CD4-positive, alpha-beta T cell treated with Interleukin-4 for 4 hours (primary cell): ENCODE results near the gene CLMP.

ENCODE experiments used
- DNase-seq: peaks from one replicate; pipeline ENCODE4 v3.0.0-alpha.2; 2020

Gene CLMP

DNA sequence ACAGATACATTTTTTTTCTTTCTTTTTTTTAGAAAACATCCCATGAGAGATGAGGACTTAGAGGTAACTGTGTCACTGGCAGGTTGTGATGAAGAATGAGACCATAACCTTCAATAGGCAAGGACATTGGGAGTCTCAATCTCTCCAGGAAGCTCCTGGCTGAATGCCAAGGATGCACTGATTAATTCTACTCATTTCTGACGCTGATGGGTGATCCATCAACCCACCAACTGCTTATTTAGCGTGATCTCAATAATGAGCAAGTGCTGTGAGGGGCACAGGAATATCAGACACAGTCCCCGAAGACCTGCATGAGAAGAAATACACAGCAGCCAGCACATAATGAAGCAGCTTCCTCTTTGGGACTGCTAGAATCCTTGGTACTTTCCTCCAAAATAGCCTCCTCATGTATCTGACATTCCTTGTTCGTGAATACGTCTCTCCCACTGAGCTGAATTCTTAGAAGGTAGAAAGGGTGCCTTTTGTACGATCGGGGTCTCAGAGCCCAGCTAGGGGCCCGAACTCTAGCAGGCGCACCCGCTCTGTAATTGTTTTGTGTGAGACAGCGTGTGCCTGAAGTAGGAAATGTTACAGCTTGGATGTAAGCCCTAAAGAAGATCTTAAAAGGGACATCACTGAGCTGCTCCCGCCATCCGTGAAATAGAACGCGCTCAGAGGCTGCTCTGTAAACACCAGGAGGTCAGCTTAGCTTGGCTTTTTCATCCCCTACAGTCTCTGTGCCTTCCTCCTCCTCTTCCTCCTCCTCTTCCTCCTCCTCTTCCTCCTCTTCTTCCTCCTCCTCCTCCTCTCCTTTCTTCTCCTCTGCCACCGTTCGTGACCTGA, 7.2 kb downstream of the CLMP start:
- no peak for DNase-seq

GRCh38 chr11:123187248-123187647, 7.8 kb downstream of the CLMP start:
- DNase-seq, result no peak

DNA sequence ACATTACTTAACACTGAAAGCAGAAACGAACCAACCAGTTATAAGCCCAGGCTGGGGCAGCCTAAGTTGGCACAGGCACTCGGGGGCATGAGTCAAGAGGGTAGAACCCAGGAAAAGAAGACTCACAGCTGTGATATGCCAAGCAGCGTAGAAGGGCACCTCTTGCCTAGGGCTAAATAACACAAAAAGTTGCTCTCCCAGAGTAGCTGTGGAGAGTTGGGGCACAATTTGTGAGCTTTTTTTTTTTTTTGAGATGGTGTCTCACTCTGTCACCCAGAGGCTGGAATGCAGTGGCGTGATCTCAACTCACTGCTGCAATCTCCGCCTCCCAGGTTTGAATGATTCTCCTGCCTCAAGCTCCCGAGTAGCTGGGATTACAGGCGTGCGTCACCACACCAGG, 8.8 kb downstream of the CLMP start:
- DNase-seq, result no peak

GRCh38 chr11:123185326-123185725, 9.7 kb downstream of the CLMP start:
- DNase-seq, result no peak

DNA sequence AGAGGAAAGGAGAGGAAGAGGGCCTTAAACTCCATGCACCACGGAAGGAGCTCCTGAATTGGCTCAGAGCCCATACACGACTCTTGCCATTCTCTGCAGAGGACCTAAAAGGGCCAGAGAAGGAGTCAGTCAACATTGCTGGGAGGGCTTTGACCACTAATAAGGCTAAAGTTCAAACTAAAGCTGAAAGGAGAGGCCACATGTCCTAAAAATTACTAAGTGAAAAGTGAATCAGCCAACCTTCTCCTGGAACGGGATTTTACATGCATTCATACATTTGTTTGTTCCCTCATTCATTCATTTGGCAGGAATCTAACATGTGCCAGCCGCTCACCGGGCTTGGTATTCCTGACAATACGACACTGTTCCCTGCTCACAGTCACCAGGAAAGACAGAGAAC, 10.5 kb downstream of the CLMP start:
- no peak for DNase-seq

DNA sequence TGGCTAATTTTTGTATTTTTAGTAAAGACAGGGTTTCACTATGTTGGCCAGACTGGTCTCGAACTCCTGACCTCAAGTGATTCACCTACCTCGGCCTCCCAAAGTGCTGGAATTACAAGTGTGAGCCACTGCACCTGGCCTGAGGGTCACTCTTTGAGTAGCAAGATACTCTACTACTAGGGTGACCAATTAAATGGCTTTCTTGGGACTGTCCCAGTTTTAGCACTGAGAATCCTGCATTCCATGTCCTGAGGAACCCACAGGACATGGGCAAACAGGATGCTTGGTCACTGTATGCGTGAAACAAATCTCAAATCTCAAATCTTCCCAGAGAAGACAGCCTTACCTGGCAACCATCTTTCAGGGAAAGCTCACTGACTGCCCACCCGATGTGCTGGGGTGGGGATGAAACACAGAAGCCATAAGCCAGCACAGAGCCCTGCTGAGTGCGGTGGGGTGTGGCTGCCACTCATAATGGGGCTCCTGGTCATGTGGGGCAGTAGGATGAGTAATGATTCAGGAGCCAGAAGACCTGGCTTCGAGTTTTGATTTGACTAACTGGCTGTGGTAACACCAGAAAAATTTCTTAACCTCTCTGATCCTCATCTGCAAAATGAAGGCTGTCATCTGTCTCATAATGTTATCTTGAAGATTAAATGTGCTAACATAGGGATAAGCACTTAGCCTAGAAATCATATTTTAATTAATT, 11.5 kb downstream of the CLMP start:
- no peak for DNase-seq

- no peak for DNase-seq
These were observed 13.1 kb downstream of the CLMP start for GRCh38 chr11:123181767-123182500.

GRCh38 chr11:123181075-123181474, 14.0 kb downstream of the CLMP start:
- DNase-seq, result no peak

GRCh38 chr11:123180574-123180973, 14.5 kb downstream of the CLMP start:
- DNase-seq, result no peak

- no peak for DNase-seq
These were observed 14.9 kb downstream of the CLMP start for GRCh38 chr11:123180166-123180565.

DNA sequence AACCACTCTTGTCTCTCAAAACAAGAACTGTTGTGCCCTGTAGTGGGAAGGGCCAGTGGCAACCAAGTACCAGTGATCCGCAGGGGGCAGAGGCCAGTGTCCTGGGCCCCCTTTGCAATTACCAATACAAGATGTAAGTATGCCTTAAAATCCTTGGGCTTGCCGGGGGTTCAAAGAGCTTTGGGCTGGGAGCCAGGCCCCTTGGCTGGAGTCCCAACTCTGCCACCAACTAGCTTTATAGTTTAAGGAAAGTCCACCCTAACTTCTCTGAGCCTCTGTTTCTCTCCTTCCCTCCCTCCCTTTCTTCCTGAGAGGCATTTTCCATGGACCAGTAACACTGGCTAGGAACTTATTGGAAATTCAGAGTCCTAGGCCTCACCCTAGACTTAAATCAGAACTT, 15.5 kb downstream of the CLMP start:
- no peak for DNase-seq

DNA sequence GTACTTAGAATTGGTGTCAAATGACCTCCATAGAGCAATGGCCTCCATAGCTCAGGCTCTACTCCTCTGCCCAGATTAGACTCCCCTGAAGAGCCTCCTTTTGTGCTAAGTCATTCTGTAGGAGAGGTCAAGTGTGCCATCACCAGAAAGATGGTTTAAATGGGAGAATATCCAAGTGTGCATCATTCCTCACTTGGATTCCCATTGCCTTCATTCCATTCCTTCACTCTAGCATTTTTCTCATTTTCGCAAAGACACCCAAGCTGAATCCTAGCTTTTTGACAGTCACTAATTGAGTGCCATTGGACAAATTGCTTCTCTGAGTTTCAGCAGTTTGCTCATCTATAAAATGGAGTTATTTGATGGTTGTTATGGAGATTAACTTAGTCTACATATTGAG, 16.9 kb downstream of the CLMP start:
- no peak for DNase-seq

GRCh38 chr11:123176785-123177184, 18.3 kb downstream of the CLMP start:
- no peak for DNase-seq

DNA sequence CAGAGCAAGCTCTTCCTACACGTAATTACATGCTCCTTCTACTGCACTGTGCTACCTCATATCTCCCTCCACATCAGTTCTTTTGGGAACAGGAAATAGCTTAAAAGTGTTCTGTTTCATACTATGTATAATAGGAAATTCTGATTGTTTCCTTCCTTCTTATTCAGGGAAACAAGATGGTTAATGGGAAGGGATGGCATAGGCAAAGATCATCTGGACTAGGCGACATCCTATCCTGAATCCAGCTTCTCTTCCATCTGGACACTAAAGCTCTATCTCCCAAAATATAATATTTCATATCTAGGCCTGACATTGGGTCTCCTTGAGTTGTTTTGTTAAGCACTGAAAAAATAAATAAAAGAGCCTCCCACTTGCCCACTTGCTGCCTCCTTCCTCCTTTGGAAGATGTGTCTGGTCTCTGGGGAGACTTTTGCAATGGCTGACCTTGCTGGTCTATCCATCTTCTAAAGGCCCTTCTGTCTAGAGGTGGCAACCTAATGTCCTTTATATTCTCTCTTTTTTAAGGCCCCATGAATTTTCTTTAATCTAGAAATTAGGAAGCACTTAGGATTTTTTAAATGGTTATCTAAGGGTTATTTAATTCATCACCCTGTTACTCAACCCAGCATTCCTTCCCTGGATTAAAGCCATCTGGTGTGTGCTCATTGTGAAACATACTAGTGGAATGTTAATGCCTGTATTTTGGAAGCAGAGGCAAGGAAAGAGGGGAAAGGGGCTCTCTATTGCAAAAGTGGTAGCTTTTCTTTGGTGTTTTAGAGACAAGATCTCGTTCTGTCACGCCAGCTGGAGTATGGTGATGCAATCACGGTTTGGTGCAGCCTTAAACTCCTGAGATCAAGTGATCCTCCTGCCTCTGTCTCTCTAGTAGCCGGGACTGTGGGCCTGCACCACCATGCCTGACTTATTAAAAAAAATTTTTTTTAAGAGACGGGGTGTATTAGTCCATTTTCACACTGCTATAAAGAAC, 20.6 kb downstream of the CLMP start:
- no peak for DNase-seq

DNA sequence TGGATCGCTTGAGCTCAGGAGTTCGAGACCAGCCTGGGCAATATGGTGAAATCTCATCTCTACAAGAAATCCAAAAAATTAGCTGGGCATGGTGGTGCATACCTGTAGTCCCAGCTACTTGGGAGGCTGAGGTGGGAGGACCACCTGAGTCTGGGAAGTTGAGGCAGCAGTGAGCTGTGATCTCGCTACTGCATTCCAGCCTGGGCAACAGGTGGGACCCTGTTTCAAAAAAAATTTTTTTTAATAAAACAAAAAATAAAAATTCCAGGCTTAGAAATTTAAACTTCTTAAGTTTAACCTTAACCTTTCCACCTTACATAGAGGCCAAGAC, 21.2 kb downstream of the CLMP start:
- no peak for DNase-seq

- no peak for DNase-seq
These were observed 21.8 kb downstream of the CLMP start for GRCh38 chr11:123173040-123173855.

DNA sequence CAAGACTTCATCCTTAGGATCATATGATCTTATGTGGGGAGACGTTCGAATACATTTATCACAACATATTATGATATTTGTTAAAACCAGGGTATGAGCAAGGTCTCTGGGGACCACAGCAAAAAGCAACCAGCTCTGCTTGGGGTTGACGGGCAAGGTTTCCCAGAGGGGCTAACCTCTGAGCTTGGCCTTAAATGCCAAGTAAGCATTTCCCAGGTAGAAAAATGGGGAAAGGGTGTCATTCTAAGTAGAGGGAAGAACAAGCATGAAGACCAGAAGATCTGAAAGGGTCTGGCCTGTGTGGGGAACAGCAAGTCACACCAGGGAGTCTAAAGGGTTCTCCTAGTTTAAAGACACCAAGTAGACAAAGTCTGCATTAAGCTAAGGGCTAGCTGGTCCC, 24.1 kb downstream of the CLMP start:
- DNase-seq, result no peak

GRCh38 chr11:123169821-123170220, 25.2 kb downstream of the CLMP start:
- DNase-seq, result no peak

DNA sequence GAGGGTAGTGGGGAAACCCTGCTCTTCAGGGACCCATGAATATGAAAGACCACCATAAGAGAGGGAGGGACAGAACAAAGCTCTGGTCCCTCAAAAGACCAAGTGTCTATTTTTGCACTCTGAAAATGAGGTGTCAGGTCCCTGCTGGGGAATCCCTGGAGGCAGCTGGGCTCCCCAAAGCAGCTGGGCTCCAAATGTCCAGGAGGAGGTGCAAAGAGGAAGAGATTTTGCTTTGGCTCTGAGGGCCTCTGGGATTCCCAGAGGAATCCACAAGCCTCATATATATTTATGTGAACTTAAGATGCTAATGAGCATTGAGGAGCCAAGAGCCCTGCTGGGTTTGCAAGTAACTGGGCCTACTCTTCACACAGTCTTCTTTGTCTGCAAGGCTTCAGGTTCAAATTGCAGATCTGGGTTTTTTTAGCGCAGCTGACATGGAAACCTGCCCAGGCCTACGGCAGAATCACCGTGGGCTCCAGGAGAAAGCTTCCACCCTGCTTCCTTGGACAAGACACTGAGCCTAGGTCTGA, 26.0 kb downstream of the CLMP start:
- DNase-seq, result no peak

DNA sequence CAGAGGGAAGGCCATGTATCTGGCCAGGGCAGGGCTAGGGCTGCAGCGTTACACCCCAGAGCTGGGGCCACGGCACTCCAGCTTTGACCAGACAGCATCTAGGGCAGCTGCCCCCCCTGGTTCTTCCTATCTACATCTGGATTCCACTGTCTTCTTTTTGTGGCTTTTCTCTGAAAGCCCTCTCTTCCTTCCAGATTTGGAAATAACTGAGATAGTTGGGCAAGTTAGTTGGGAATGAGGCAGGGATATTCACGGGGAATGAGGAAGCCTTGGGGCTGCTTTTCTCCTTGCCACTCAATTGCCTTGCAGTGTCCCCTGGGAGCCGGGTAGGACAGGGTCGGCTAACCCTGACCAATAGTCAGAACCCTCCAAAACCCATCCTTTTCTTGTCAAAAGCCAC, 26.8 kb downstream of the CLMP start:
- no peak for DNase-seq

- DNase-seq, result no peak
These were observed 28.9 kb downstream of the CLMP start for GRCh38 chr11:123166071-123166559.
